HG02588 (cell line): Measurements from ENCODE around the gene CLPTM1L.
"Not testable (repeated sequence)": the region's sequence is repeated elsewhere in the genome, so short reads cannot be mapped to it uniquely, and the experiment has no call there.

ENCODE experiments used
- ATAC-seq: cut with Tn5 transposase; IDR thresholded peaks from one replicate; pipeline ENCODE4 v1.9.1; 2021; ENCODE audit warnings: mild to moderate bottlenecking, moderate library complexity; ENCODE audit not compliant: unreplicated experiment

CLPTM1L gene

DNA sequence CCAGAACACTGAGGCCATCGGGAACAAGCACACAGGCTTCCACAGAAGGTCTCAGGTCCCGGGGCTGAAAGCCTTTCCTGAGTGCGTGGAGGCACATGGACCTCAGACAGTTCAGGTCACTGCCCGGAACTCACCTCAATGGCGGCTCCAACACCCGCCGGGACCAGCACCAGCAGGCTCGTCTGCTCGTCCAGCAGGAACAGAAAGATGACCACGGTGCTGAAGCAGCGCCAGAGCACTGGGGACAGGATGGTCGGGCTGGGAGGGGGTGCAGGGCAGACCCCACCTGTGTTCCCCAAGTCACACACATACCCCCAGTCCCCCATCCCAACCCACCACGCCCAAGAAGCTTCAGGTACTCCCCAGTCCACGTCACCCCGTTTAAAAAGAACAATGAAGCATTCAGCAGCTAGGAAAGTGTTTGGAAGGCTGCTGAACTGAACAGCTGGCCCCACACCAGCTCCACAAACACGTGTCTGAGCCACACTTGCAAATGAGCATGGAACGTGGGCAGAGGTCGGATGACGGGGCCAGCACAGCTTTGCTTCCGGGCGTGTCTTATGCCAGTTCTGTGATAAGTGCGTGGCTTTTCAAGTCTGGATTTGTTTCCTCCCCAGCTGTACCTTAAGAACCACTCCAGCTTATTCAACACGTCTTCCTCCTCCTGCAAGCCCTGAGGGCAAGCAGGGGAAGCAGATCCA is 14.6 kb downstream of the CLPTM1L start:
- no peak for ATAC-seq

DNA sequence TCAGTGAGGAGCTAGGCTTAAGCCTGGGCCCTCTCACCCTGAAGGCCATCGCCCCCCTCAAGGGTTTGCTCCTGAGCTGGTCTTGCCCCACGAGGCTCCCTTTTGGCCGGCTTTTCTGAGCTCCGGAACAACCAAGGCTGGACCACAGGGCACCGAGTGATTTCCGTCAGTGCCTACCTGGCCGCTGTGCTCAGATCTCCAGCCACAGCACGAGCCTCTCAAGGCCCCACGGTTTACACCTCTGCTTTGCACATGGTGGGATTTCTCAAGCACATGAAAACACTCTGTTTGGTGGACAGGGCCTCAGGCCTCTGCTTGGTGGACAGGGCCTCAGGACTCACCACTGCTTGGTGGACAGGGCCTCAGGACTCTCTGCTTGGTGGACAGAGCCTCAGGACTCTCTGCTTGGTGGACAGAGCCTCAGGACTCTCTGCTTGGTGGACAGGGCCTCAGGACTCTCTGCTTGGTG is 15.8 kb downstream of the CLPTM1L start:
- no peak for ATAC-seq

DNA sequence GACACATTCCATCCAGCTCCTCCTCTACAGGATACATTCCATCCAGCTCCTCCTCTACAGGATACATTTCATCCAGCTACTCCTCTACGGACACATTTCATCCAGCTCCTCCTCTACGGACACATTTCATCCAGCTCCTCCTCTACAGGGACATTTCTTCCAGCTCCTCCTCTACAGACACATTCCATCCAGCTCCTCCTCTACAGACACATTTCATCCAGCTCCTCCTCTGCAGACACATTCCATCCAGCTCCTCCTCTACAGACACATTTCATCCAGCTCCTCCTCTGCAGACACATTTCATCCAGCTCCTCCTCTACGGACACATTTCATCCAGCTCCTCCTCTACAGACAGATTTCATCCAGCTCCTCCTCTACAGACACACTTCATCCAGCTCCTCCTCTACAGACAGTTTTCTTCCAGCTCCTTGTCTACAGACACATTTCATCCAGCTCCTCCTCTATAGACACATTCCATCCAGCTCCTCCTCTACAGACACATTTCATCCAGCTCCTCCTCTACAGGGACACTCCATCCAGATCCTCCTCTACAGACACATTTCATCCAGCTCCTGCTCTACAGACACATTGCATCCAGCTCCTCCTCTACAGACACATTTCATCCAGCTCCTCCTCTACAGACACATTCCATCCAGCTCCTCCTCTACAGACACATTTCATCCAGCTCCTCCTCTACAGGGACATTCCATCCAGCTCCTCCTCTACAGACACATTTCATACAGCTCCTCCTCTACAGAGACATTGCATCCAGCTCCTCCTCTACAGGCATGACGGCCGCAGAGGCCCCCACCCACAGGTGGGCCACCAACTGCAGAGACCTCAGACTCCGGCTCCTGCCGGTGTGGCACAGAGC is 16.4 kb downstream of the CLPTM1L start:
- not testable (repeated sequence) for ATAC-seq

DNA sequence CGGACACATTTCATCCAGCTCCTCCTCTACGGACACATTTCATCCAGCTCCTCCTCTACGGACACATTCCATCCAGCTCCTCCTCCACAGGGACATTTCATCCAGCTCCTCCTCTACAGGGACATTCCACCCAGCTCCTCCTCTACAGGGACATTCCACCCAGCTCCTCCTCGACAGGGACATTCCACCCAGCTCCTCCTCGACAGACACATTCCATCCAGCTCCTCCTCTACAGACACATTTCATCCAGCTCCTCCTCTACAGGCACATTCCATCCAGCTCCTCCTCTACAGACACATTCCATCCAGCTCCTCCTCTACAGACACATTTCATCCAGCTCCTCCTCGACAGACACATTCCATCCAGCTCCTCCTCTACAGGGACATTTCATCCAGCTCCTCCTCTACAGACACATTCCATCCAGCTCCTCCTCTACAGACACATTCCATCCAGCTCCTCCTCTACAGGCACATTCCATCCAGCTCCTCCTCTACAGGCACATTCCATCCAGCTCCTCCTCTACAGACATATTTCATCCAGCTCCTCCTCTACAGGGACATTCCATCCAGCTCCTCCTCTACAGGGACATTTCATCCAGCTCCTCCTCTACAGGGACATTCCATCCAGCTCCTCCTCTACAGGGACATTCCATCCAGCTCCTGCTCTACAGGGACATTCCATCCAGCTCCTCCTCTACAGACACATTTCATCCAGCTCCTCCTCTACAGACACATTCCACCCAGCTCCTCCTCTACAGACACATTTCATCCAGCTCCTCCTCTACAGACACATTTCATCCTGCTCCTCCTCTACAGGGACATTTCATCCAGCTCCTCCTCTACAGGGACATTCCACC is 17.8 kb downstream of the CLPTM1L start:
- ATAC-seq: not testable (repeated sequence)

DNA sequence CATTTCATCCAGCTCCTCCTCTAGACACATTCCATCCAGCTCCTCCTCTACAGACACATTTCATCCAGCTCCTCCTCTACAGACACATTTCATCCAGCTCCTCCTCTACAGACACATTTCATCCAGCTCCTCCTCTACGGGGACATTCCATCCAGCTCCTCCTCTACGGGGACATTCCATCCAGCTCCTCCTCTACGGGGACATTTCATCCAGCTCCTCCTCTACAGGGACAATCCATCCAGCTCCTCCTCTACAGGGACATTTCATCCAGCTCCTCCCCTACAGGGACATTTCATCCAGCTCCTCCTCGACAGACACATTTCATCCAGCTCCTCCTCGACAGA is 18.4 kb downstream of the CLPTM1L start:
- not testable (repeated sequence) for ATAC-seq

DNA sequence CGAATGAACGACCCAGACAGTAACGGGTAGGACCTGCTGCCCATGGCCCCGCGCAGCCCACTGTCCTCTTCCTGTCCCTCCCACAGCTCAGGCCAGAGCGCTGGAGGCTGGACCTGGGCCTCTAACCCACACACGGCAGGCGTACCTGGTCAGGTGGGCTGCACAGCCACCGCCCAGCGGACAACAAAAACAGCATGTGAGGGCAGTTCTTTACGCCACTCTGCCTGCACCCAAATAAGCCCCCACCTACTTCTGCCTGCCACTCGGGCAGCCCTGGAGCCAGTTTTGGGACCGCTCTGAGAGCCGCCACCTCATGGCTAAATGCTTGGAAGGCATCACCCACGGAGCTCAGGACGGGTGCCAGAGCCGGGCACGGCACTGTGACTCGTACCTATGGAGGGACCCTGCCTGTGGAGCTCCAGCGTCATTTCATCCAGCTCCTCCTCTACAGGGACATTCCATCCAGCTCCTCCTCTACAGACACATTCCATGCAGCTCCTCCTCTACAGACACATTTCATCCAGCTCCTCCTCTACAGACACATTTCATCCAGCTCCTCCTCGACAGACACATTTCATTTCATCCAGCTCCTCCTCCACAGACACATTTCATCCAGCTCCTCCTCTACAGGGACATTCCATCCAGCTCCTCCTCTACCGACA is 18.9 kb downstream of the CLPTM1L start:
- no peak for ATAC-seq

DNA sequence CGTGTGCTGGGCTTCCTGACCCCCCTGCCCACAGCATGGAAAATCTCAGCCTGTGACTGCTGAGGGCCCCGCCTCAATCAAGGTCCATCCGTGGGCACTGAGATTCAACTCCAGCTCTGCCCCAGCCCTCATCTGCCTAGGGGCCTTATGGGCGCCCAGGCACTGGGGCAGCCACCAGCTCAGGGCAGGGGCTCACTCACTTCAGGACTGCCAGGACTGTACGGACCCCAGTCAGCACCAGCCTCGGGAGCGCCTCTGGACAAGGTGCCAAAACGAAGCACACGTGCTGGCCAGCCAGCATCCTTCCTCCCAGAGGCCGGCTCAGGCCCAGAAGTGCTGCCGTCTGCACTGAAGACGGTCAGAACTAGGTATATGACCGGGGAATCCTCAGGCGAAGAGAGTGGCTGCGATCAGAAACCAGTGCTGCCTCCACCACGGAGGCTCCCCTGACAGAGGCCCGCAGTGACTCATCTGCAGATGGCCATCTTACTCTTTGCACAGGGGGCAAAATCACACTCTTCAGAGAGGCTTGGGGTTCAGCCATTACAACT is 19.6 kb downstream of the CLPTM1L start:
- no peak for ATAC-seq

DNA sequence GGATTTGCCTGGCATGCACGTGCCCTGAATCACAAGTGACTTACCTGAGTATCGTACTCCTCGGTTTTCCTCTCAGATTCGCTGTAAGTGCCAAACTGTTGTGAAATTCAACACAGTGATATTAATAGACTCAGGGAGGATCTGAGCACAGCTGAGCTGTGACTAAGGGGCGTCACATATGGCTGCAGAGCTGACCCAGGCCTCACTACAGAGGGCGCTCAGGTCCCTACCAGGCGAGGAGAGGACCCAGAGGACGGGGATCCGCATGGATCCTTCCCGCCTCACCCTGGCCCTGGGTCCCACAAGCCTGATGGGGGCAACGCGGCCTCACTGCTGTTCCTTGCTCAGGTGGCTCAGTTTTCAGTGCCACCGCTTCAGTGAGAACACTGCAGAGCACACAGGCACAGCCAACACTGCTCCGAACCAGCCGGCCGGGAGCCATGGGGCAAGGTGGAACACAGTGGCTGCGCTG is 20.1 kb downstream of the CLPTM1L start:
- no peak for ATAC-seq

DNA sequence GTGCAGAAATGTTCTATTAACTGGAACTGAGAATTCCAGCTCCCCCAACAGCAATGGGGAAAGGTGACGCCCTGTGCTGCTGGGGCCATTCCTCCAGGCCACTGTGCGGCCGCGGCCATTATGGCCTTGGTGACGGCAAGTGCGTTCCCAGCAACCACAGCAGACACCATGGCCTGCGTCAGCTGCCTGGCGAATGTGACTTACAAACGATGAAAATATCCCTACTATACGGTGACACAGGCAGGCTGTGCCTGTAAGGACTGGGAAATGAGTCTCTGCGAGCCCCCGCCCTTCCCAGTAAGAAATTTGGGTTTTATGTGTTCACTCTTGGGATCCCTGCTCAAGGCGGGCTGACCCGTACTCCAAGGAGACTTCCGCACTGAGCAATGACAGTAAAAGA is 20.6 kb downstream of the CLPTM1L start:
- no peak for ATAC-seq

DNA sequence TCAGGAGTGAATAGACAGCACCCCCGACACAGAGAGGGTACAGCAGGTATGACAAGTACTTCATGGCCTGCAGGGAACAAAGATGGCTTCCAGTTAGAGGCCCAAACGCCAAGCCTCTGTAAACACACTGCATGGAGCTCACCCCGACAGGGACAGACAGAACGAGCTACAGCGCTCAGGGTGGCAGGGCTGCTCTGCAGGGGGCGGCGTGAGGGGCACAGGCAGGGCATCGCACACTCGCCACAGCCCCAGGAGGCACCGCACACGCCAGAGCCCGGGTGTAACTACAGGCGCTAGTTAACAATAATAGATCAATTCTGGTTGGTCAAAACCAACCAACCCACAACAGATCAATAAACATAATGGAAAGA is 21.1 kb downstream of the CLPTM1L start:
- ATAC-seq: no peak

DNA sequence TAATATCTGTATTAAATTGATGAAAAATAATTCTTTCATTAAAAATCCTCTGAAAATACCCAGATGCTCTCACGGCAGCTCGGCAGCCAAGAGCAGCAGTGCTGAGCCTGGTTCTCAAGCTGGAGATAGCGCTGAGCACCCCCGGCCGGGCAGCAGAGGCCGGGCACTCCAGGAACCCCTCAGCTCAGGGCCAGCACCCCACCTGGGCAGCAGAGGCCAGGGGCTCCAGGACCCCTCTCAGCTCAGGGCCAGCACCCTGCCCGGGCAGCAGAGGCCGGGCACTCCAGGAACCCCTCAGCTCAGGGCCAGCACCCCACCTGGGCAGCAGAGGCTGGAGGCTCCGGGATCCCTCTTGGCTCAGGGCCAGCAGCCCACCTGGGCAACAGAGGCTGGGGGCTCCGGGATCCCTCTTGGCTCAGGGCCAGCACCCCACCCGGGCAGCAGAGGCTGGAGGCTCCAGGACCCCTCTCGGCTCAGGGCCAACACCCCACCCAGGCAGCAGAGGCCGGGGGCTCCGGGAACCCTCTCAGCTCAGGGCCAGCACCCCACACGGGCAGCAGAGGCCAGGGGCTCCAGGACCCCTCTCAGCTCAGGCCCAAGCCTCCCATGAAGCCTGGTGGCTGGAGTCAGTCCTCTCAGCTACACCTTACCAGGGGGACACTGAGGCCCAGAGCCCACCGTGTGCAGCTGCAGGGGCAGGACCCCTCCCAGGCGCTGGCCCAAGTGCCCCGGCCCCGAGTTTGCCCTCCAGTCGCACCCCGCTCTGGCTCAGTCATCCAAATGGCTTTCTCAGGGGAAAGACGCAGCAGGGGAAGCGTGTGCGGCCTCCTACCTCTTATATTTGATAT is 21.7 kb downstream of the CLPTM1L start:
- no peak for ATAC-seq

DNA sequence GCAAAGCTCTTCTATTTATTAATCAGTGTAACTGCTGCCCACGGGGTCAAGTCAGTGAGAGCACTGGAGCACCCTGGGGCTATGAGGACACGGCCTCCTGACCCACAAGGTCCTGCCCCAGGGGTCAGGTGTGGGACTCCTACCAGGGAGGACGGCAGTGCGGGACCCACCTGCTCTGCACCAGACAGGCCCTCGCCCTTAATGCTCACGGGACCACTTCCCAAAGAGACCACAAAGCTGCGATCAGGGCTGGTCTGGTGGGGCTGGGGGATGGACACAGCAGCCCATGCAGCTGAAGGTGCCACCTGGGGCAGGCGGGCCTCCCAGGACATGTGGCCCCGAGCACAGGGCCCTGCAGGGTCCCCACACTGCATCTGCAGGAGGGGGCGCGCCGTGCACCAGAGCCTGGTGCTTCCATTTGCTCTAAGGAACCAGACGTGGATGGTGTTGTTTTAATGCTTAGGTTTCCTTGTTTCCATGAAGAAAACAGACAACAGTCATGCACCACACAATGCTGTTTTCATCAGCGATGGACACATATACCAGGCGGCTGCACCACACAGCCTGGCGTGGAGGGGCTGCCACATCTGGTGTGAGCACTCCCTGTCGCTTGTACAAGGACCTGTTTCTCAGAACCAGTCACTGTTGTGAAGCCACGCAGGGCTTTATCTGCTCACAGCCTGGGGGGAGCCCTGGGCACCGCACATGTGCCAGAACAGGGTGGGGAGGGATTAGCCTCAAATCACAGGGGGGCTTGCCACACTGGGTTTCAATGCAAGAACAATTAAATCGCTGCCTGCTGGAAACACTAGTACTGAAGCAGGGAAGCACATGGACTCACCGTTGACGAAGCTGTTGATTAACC is 22.6 kb downstream of the CLPTM1L start:
- ATAC-seq: no peak

DNA sequence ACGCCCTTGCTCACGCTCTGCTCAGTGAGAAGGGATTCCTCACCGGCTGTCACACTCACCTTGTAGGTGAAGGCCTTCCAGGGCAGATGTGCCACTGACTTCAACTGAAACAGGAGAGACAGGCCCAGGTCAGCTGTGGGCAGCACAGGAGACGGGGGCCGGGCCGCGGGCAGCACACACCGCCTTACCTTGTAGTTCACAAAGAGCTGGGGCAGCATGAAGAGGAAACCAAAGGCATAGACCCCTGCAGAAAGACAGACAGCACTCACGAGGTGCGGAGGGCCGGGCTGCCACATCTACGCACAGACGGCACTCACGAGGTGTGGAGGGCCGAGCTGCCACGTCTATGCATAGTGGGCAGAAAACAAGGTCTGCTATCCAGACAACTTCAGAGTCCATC is 23.3 kb downstream of the CLPTM1L start:
- ATAC-seq: no peak

DNA sequence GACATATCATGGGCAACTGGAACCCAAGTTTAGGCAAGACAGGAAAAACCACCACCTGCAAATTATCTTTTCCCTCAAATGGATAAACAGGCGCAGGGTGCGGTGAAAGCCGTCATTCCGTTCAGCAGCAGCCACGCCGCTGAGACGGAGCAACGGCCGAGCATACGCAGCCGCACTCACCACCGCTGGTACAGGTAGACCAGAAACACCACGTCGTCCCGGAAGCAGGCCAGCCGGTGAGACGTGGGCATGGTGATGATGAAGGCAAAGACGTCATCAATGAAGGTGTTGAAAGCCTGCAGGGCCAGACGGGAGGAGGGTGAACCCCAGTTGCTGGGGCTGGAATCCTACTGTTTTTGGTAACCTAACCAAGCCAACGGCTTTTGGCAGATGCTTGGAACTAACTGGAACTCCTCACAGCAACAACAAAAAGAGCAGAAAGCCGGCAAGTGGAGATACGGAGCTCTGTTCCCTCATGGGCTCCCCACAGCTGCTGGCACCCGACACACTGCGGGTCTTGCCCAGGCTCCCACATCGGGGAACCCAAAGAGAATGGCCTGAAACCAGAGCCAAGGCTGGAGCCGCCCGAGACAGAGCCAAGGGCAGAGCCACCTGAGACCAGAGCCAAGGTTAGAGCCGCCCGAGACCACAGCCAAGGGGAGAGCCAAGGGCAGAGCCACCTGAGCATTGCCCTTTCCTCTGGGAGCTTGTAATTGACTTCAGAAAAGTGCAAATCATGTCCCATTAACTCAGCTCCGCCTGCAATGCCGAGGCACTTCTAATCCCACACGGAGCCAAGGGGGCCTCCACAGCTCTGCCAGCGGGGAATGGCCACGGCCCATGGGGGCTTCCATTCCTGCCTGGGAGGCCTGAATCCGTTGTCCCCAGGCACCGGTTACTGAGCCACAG is 24.2 kb downstream of the CLPTM1L start:
- ATAC-seq: no peak

DNA sequence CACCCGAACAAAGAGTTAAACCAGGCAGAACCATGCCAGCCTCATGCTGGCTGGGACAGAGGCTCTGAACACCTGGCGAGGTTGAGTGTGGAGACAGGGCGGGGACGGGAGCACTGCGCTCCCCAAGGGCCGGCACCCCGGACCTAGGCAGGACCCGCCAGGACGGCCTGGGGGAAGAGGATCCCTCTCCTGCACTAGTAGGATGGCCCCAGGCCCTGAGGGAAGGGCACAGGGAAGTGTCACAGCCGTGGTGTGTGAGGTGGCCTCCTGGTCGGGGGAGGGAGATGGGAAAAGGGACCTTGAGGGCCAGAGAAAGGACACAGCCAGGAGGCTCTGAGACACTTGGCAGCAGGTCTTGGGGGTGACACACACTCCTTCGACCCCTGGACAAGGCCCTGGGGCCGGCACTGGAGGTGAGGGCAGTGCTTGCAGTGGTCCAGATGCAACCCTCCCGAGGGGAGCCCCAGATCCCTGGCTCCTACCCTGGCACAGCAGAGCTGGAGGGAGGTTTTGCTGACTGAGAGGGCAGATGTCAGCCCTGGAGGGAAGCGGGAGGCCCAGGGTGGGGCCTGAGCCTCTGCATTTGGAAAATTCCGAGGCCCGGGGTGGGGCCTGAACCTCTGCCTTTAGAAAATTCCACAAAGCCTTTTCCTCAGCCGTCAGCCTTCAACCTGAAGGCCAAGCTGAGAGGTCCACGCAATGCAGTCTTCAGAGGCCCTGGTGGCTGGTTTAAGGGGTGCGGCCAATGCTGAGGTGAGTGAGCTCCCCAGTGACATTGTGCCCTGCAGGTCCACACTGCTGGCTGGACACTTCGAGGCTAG is 25.3 kb downstream of the CLPTM1L start:
- ATAC-seq: no peak

DNA sequence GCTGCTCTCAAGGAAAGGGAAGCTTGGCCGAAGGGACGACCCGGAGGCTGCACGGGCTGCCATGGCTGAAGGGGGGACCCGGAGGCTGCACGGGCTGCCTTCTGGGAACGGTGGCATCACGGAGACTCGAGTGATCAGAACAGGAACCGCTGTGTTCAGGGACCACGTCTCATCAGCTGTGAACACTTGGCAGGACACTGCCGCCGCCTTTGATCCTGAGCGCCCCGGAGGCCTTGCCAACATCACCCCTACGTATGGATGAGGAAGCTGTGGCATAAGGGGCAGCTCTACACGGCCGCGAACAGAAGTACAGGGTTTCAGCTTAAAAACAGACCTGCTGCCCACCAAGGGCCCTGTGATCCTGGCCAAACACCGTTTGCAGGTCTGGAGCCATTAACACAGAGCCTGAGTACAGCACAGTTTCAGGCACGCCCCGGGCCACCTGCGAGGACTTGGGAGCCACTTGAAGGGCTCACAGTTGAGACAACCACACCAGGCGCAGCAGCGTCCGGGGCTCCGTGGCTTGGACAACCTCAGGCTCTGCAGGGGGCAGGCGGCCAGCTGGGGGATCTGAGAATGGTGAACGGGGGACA is 26.1 kb downstream of the CLPTM1L start:
- ATAC-seq: no peak
